HL-60 (cell line): ENCODE data around the gene FNBP1L.

Source experiments
- DNase-seq, 2 experiments: peaks; one replicate each; pipeline ENCODE4 v3.0.0-alpha.2; 2010 to 2020; ENCODE audit warnings: low read depth in 1 of 2, low spot score in 1 of 2
- H3K27ac ChIP-seq: fragments of 250-450 bp; sonication (Bioruptor Pico); replicated peaks from 2 replicates; pipeline ENCODE4 v1.5.1; 2020; ENCODE audit warnings: mild to moderate bottlenecking, moderate library complexity
- H3K27me3 ChIP-seq: fragments of 250-450 bp; sonication (Bioruptor Pico); 2 replicates; pipeline ENCODE4 v1.5.1; 2021; ENCODE audit warnings: mild to moderate bottlenecking, moderate library complexity; ENCODE audit not compliant: insufficient read depth, poor library complexity, severe bottlenecking
- H3K4me3 ChIP-seq: replicated peaks from 2 replicates; pipeline ENCODE4 v1.5.1; 2011; ENCODE audit warnings: mild to moderate bottlenecking, control low read depth, low read length; ENCODE audit not compliant: insufficient read depth
- GABPA ChIP-seq: IDR thresholded peaks from 2 replicates; pipeline ENCODE4 v1.6.1; 2012; ENCODE audit warnings: low read depth
- POLR2AphosphoS5 ChIP-seq: IDR thresholded peaks from 2 replicates; pipeline ENCODE4 v1.6.1; 2012; ENCODE audit warnings: low read depth
- SPI1 ChIP-seq: IDR thresholded peaks from 2 replicates; pipeline ENCODE4 v1.6.1; 2012; ENCODE audit warnings: low read depth, mild to moderate bottlenecking, borderline replicate concordance
- TF ChIP-seq, protein P1 (sequence below): IDR thresholded peaks from one replicate; pipeline ENCODE4 v1.5.1; 2011; ENCODE audit warnings: low read length, control low read depth, inconsistent platforms; ENCODE audit not compliant: insufficient read depth
- TF ChIP-seq, protein P2 (sequence below): IDR thresholded peaks from 2 replicates; pipeline ENCODE4 v1.6.1; 2012; ENCODE audit warnings: low read depth; ENCODE audit not compliant: insufficient replicate concordance

FNBP1L gene

DNA sequence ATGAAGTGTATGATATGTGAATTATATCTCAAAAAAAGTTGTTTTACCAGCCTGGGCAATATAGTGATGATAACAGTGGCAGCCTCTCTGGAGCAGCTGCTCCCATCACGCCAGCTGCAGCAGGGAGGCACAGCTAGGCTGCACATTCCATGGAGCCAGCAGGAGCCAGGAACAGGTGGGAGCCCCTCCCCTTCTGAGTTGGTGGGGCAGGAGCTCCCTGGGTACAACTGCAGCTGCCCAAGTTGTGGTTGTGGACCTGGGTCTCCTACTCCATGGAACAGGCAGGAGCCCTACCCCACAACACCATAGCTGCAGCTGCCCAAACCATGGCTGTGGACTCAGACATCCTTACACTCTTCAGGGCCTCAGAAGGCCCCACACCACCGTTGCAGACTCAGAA lies 21.7 kb upstream of the FNBP1L start:
- no peak for DNase-seq
- H3K4me3 ChIP-seq, result no peak overlapping the region
- H3K27me3 ChIP-seq, result no peaks in the 10 kb centered on the region
- H3K27ac ChIP-seq, result no peak overlapping the region
- TF ChIP-seq GABPA, result no peak
- TF ChIP-seq SPI1, result no peak
- no peak for TF ChIP-seq POLR2AphosphoS5
- TF ChIP-seq, protein P1, sequence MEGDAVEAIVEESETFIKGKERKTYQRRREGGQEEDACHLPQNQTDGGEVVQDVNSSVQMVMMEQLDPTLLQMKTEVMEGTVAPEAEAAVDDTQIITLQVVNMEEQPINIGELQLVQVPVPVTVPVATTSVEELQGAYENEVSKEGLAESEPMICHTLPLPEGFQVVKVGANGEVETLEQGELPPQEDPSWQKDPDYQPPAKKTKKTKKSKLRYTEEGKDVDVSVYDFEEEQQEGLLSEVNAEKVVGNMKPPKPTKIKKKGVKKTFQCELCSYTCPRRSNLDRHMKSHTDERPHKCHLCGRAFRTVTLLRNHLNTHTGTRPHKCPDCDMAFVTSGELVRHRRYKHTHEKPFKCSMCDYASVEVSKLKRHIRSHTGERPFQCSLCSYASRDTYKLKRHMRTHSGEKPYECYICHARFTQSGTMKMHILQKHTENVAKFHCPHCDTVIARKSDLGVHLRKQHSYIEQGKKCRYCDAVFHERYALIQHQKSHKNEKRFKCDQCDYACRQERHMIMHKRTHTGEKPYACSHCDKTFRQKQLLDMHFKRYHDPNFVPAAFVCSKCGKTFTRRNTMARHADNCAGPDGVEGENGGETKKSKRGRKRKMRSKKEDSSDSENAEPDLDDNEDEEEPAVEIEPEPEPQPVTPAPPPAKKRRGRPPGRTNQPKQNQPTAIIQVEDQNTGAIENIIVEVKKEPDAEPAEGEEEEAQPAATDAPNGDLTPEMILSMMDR, result no peak
- TF ChIP-seq, protein P2, sequence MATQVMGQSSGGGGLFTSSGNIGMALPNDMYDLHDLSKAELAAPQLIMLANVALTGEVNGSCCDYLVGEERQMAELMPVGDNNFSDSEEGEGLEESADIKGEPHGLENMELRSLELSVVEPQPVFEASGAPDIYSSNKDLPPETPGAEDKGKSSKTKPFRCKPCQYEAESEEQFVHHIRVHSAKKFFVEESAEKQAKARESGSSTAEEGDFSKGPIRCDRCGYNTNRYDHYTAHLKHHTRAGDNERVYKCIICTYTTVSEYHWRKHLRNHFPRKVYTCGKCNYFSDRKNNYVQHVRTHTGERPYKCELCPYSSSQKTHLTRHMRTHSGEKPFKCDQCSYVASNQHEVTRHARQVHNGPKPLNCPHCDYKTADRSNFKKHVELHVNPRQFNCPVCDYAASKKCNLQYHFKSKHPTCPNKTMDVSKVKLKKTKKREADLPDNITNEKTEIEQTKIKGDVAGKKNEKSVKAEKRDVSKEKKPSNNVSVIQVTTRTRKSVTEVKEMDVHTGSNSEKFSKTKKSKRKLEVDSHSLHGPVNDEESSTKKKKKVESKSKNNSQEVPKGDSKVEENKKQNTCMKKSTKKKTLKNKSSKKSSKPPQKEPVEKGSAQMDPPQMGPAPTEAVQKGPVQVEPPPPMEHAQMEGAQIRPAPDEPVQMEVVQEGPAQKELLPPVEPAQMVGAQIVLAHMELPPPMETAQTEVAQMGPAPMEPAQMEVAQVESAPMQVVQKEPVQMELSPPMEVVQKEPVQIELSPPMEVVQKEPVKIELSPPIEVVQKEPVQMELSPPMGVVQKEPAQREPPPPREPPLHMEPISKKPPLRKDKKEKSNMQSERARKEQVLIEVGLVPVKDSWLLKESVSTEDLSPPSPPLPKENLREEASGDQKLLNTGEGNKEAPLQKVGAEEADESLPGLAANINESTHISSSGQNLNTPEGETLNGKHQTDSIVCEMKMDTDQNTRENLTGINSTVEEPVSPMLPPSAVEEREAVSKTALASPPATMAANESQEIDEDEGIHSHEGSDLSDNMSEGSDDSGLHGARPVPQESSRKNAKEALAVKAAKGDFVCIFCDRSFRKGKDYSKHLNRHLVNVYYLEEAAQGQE, result no peak

DNA sequence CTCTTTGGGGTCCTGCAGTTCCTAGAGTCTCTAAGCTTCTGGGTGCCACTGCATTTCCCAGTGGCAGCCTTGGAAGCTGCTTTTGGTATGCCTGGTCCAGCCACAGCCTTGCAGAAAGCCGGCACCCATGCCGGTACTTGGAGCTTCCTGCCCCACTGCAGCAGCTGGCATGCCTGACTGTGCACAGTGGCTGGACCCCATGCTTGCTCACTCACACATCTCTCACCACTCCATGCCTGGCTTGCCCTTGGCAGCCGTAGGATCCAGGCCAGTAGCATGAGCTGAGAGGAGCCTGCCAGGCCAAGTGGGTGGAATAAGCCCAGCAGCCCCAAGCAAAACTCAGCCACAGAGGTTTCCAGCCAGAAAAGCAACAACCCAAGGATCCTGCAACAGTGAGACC lies 20.3 kb upstream of the FNBP1L start:
- H3K4me3 ChIP-seq, result no peak overlapping the region
- no peak overlapping the region for H3K27ac ChIP-seq
- no peak for TF ChIP-seq SPI1
- TF ChIP-seq POLR2AphosphoS5, result no peak
- TF ChIP-seq, protein P1, result no peak
- no peak for TF ChIP-seq GABPA
- TF ChIP-seq, protein P2, result no peak
- H3K27me3 ChIP-seq, result no peaks in the 10 kb centered on the region
- no peak for DNase-seq

DNA sequence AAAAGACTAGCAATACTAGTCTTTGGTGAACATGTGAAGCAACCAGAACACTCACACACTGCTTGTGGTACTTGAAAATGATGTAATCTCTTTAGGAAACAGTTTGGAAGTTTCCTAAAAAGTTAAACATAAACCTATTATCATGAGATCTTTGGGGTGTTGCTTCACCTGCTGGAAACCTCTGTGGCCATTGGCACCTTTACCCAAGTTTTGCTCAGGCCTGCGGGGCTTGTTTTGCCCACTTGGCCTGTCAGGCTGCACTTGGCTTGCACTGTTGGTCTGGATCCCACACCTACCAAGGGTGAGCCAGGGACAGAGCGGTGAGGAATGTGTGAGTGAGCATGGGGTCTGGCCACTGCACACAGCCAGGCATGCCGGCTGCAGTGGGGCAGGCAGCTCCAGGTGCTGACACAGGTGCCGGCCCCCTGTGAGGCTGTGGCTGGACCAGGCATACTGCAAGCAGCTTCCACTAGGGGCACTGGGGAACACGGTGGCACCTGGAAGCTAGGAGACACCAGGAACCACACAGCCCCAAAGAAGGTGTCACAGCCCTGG lies 14.4 kb upstream of the FNBP1L start:
- no peak overlapping the region for H3K4me3 ChIP-seq
- DNase-seq, result no peak
- H3K27ac ChIP-seq, result no peak overlapping the region
- H3K27me3 ChIP-seq, result no peaks in the 10 kb centered on the region
- no peak for TF ChIP-seq POLR2AphosphoS5
- TF ChIP-seq GABPA, result no peak
- TF ChIP-seq, protein P2, result no peak
- no peak for TF ChIP-seq SPI1
